Vagina (tissue), 2 donors: ENCODE data around the gene CTBP2.

Experiments
- CTCF ChIP-seq, 3 experiments: fragments of 450-650 bp in 2 of 3; fragments of 200-600 bp in 1 of 3; sonication (generic) in 1 of 3; IDR thresholded peaks; one replicate each; pipeline ENCODE4 v1.5.1; 2017 to 2019; ENCODE audit warnings: antibody characterized with exemption in 3 of 3, mild to moderate bottlenecking in 2 of 3, moderate library complexity in 2 of 3
- POLR2A ChIP-seq, 2 donors: fragments of 450-650 bp; IDR thresholded peaks; one replicate each; pipeline ENCODE4 v1.6.1; 2017; ENCODE audit warnings: antibody characterized with exemption in 2 of 2, mild to moderate bottlenecking in 2 of 2, moderate library complexity in 2 of 2
- POLR2AphosphoS5 ChIP-seq, 2 donors: sonication (generic); formaldehyde crosslinking; IDR thresholded peaks; one replicate each; pipeline ENCODE4 v1.9.0; 2017; ENCODE audit warnings: antibody characterized with exemption in 2 of 2, mild to moderate bottlenecking in 2 of 2, low read depth in 1 of 2; ENCODE audit not compliant: insufficient read depth in 1 of 2

GRCh38 chr10:125199270-125199669 is 38.9 kb upstream of the CTBP2 start:
- TF ChIP-seq CTCF (IDR thresholded peaks at IDR 0.05) (no peak), POLR2AphosphoS5 (IDR thresholded peaks at IDR 0.05; ENCODE audit: insufficient read depth in 1 of 2, low read depth in 1 of 2) (no peak), POLR2A (IDR thresholded peaks at IDR 0.05) (no peak)
